SH-SY5Y (cell line): ENCODE results near the gene INSYN1.

Source experiments
- GATA2 ChIP-seq: IDR thresholded peaks from 2 replicates; pipeline ENCODE4 v1.6.1; 2011; ENCODE audit warnings: mild to moderate bottlenecking, low read depth, low read length
- GATA3 ChIP-seq: IDR thresholded peaks from 2 replicates; pipeline ENCODE4 v1.6.1; 2011; ENCODE audit warnings: low read depth, mild to moderate bottlenecking, low read length, moderate library complexity

DNA sequence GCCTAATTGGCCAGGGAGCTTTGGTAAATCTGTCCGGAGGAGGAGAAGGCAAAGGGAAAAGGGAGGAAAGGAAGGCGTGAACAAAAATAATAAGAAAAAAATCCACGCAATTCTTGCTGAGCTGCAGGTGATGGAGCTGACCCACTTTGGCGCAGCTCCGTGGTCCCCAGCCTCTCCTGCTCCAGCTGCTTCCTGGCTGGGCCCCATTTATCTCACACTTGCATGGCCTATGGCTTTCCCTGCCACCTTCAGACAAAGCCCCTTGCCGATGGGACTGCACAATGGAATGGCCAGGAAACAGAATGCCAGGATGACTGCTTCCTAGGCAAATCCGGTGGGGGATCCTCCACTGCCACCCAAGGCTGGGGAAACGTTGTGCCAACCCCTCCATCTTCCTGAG lies 6.9 kb downstream of the INSYN1 start:
- TF ChIP-seq GATA2 (no peak), GATA3 (no peak)
